ENCODE data around the gene STAT6. TPM values are rescaled to one million over a fixed set of nuclear protein-coding genes. Genes with fewer than 3 reads are reported as not detected.

Gene STAT6
- total RNA-seq, 1 donor from 2014 or later = 33.8 TPM

DNA sequence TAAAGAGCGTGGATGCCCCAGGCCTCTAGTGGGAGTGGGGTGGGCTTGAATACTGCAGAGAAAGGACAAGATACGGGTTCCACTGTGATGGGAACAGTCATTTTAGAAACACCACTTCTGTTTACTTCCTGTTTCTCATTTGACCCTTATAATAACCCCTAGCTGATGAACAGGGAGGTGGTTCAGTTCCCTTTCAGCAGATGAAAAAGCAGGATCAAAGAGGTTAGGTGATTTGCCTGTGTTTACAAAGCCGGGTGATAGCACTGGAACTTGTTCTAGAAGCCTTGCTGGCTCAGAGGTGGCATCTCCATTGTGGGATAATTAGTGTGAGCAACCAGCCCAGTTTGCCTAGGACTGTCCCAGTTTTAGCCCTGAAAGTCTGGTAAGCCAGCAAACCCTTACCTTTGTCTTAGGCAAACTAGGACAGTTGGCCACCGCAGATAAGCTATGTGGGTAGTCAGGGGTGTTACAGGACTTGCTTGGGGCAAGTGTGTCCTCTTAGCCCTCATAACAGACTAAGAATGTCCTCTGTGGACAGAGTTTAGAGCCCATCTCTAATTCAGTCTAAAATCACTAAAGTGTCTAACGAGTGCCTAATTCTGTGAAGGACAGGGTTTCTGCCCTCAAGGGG is 43.8 kb upstream of the STAT6 start:
- no peak for TF ChIP-seq EZH2 (IDR thresholded peaks at IDR 0.05; ENCODE audit: insufficient read depth, low read length)
- TF ChIP-seq, protein P1, sequence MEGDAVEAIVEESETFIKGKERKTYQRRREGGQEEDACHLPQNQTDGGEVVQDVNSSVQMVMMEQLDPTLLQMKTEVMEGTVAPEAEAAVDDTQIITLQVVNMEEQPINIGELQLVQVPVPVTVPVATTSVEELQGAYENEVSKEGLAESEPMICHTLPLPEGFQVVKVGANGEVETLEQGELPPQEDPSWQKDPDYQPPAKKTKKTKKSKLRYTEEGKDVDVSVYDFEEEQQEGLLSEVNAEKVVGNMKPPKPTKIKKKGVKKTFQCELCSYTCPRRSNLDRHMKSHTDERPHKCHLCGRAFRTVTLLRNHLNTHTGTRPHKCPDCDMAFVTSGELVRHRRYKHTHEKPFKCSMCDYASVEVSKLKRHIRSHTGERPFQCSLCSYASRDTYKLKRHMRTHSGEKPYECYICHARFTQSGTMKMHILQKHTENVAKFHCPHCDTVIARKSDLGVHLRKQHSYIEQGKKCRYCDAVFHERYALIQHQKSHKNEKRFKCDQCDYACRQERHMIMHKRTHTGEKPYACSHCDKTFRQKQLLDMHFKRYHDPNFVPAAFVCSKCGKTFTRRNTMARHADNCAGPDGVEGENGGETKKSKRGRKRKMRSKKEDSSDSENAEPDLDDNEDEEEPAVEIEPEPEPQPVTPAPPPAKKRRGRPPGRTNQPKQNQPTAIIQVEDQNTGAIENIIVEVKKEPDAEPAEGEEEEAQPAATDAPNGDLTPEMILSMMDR (IDR thresholded peaks at IDR 0.05; ENCODE audit: insufficient read depth, low read depth, low read length) = no peak
- FAIRE-seq (no peak), DNase-seq (ENCODE audit: low read depth) (no peak)
- H2AFZ ChIP-seq (ENCODE audit: low read depth, low read length) = no peak overlapping the region
- H3K36me3 Mint-ChIP-seq (ENCODE audit: low read depth, unreplicated experiment) = peaks cover 43% of the 10 kb centered on the region
- peaks cover 85% of the 10 kb centered on the region for H4K20me1 ChIP-seq (ENCODE audit: insufficient read depth, low read length)
- H3K79me2 ChIP-seq (ENCODE audit: insufficient read depth, low read length) = peaks cover 25% of the 10 kb centered on the region
- no peak overlapping the region for H3K27ac ChIP-seq (ENCODE audit: low read depth, low read length)
- H3K9me3 Mint-ChIP-seq (ENCODE audit: unreplicated experiment) = no peaks in the 10 kb centered on the region
- no peak overlapping the region for H3K4me2 ChIP-seq (ENCODE audit: low read length)
- H3K27ac Mint-ChIP-seq (ENCODE audit: unreplicated experiment) = no peak overlapping the region
- peaks cover 18% of the 10 kb centered on the region for H3K4me1 ChIP-seq (ENCODE audit: insufficient read depth, low read length)
- no peaks in the 10 kb centered on the region for H3K9me3 ChIP-seq (ENCODE audit: insufficient read depth, low read depth, low read length)
- H3K27me3 ChIP-seq (ENCODE audit: insufficient read depth, low read length) = no peaks in the 10 kb centered on the region
- peaks cover 23% of the 10 kb centered on the region for H3K4me1 Mint-ChIP-seq (ENCODE audit: low read depth, unreplicated experiment)
- no peak overlapping the region for H3K9ac ChIP-seq (ENCODE audit: low read length)
- no peaks in the 10 kb centered on the region for H3K27me3 Mint-ChIP-seq (ENCODE audit: low read depth, unreplicated experiment)
- no peak overlapping the region for H3K4me3 Mint-ChIP-seq (ENCODE audit: unreplicated experiment)
- peaks cover 49% of the 10 kb centered on the region for H3K36me3 ChIP-seq (ENCODE audit: insufficient read depth, low read length)
- no peak overlapping the region for H3K4me3 ChIP-seq (ENCODE audit: insufficient read depth, low read depth, low read length)

DNA sequence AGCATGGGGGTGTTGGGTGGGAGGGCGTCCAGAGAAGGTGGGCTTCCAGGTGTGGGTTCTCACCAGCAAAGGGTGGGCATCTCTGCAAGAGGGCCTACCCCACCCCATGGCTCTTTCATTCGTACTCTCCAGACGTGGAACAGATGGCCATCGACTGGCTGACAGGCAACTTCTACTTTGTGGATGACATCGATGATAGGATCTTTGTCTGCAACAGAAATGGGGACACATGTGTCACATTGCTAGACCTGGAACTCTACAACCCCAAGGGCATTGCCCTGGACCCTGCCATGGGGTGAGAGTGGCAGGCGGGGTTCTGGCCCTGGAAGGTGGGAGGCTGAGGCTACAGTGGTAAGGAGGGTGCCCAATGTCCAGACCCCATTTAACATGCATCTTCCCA is 42.9 kb upstream of the STAT6 start:
- Mint-ChIP-seq H3K27ac (ENCODE audit: unreplicated experiment) (no peak overlapping the region), H3K9me3 (ENCODE audit: unreplicated experiment) (no peaks in the 10 kb centered on the region), H3K4me1 (ENCODE audit: low read depth, unreplicated experiment) (peaks cover 28% of the 10 kb centered on the region), H3K27me3 (ENCODE audit: low read depth, unreplicated experiment) (no peaks in the 10 kb centered on the region), H3K4me3 (ENCODE audit: unreplicated experiment) (no peak overlapping the region), H3K36me3 (ENCODE audit: low read depth, unreplicated experiment) (peaks cover 46% of the 10 kb centered on the region)
- Histone ChIP-seq H3K27ac (ENCODE audit: low read depth, low read length) (no peak overlapping the region), H3K4me2 (ENCODE audit: low read length) (no peak overlapping the region), H4K20me1 (ENCODE audit: insufficient read depth, low read length) (peaks cover 85% of the 10 kb centered on the region), H3K36me3 (ENCODE audit: insufficient read depth, low read length) (peaks cover 43% of the 10 kb centered on the region), H3K4me1 (ENCODE audit: insufficient read depth, low read length) (peaks cover 24% of the 10 kb centered on the region), H3K27me3 (ENCODE audit: insufficient read depth, low read length) (no peaks in the 10 kb centered on the region), H3K79me2 (ENCODE audit: insufficient read depth, low read length) (peaks cover 27% of the 10 kb centered on the region), H3K9ac (ENCODE audit: low read length) (no peak overlapping the region), H3K4me3 (ENCODE audit: insufficient read depth, low read depth, low read length) (no peak overlapping the region), H2AFZ (ENCODE audit: low read depth, low read length) (no peak overlapping the region), H3K9me3 (ENCODE audit: insufficient read depth, low read depth, low read length) (no peaks in the 10 kb centered on the region)
- TF ChIP-seq, protein P1 (IDR thresholded peaks at IDR 0.05; ENCODE audit: insufficient read depth, low read depth, low read length) = no peak
- no peak for TF ChIP-seq EZH2 (IDR thresholded peaks at IDR 0.05; ENCODE audit: insufficient read depth, low read length)
- no peak for FAIRE-seq
- no peak for DNase-seq (ENCODE audit: low read depth)

DNA sequence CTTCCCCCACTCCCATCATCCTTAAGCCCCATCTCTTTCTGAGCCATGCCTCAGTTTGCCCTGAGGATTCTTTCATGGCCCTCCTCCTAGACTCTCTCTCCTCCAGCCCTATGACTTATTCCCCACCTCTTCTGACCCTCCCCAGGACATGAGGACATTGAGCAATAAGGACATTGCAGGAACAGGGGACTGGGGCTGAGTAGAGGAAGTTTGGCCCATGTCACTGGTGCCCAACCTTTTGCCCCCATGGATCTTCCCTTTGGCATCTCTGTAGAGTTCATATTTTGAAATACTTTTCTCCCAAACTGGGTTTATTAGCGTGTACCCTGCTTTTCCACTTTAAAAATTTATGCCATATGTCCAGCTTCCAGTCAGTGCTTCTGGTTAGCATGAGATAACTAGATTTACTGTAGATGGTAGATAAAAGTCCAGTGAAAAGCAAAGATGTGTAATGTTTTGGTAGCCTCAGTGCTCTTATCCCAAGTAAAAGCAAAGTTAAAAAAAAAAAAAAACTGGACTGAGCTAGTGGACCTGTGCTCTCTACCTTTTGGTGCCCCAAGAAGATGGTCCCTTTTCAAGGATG is 42.3 kb upstream of the STAT6 start:
- Histone ChIP-seq H3K27ac (ENCODE audit: low read depth, low read length) (no peak overlapping the region), H4K20me1 (ENCODE audit: insufficient read depth, low read length) (peaks cover 85% of the 10 kb centered on the region), H3K9me3 (ENCODE audit: insufficient read depth, low read depth, low read length) (no peaks in the 10 kb centered on the region), H3K36me3 (ENCODE audit: insufficient read depth, low read length) (peaks cover 41% of the 10 kb centered on the region), H3K27me3 (ENCODE audit: insufficient read depth, low read length) (no peaks in the 10 kb centered on the region), H3K9ac (ENCODE audit: low read length) (no peak overlapping the region), H3K4me2 (ENCODE audit: low read length) (no peak overlapping the region), H3K79me2 (ENCODE audit: insufficient read depth, low read length) (peaks cover 32% of the 10 kb centered on the region), H2AFZ (ENCODE audit: low read depth, low read length) (no peak overlapping the region), H3K4me1 (ENCODE audit: insufficient read depth, low read length) (peaks cover 29% of the 10 kb centered on the region), H3K4me3 (ENCODE audit: insufficient read depth, low read depth, low read length) (no peak overlapping the region)
- Mint-ChIP-seq H3K27ac (ENCODE audit: unreplicated experiment) (no peak overlapping the region), H3K4me3 (ENCODE audit: unreplicated experiment) (no peak overlapping the region), H3K27me3 (ENCODE audit: low read depth, unreplicated experiment) (no peaks in the 10 kb centered on the region), H3K9me3 (ENCODE audit: unreplicated experiment) (no peaks in the 10 kb centered on the region), H3K4me1 (ENCODE audit: low read depth, unreplicated experiment) (peaks cover 33% of the 10 kb centered on the region), H3K36me3 (ENCODE audit: low read depth, unreplicated experiment) (peaks cover 45% of the 10 kb centered on the region)
- FAIRE-seq (no peak), DNase-seq (ENCODE audit: low read depth) (no peak)
- TF ChIP-seq, protein P1 (IDR thresholded peaks at IDR 0.05; ENCODE audit: insufficient read depth, low read depth, low read length) = no peak
- TF ChIP-seq EZH2 (IDR thresholded peaks at IDR 0.05; ENCODE audit: insufficient read depth, low read length) = no peak

Data from astrocyte (in vitro differentiated cells and primary cell).